DMS153 treated with DMSO at 0.1 percent for 48 hours (cell line): ENCODE results near the gene SOHLH2.

Source experiments
- DNase-seq: peaks from one replicate; lab custom pipeline; 2025; ENCODE audit not compliant: unreplicated experiment; lab: John Stamatoyannopoulos, UW

SOHLH2 gene, protein sequence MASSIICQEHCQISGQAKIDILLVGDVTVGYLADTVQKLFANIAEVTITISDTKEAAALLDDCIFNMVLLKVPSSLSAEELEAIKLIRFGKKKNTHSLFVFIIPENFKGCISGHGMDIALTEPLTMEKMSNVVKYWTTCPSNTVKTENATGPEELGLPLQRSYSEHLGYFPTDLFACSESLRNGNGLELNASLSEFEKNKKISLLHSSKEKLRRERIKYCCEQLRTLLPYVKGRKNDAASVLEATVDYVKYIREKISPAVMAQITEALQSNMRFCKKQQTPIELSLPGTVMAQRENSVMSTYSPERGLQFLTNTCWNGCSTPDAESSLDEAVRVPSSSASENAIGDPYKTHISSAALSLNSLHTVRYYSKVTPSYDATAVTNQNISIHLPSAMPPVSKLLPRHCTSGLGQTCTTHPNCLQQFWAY

DNA sequence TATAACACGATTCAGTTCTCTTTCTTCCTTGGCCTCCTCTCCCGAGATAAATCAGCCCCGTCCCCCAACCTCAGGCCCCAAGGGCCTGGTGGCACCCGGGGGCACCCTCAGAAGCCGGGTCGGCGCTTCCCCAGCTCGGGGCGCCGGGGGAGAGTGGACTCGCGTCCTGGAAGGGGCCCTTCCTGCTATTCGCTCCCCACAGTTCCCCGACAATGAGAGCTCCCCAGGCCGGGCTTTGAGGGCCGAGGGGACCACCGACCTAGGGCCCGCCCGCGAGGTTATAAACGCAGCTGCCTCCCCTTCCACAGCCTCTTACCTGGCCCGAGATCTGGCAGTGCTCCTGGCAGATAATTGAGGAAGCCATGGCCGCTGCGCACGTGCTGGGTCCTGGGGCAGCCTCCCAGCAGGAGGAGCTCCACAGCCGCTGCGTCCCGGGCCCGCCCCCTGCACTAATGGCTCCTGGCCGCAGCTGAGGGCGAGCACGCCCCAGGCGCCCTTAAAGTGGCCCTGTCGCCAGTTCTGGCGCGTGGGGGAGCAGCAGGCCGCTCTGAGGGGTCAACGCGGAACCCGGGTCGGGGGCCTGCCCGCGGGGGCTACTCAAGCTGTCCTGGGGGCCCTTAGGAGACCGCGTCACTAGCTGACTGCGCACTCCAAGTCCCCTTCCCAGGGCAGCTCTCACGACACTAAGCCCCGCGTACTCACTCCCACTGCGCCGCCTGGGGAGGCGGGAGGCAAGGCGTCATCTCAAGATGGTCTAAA lies at the start of gene SOHLH2:
Gene SOHLH2 (minus strand): TSS at position 394 of the 759 bp plus-strand sequence. CDS start 30 bp downstream, at position 364.
- no peak for DNase-seq

DNA sequence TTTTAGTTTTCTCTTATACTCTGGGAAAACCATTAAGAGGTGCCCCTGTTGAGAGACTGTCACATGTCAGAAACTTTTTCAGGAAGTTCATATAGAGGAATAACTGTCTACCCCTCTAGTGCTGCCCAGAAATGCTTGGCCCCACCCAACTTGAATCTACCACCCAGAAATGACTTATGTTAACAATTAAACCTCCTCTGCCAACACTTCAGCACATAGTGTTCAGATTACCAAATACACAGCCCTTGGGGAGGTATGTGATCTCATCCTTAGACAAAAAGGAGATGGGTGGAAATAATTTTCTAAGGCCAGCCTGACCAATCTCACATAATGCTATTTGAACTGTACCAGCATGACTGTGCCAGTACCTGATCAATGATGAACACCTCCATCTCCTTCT lies 47.6 kb upstream of the SOHLH2 start:
- no peak for DNase-seq

DNA sequence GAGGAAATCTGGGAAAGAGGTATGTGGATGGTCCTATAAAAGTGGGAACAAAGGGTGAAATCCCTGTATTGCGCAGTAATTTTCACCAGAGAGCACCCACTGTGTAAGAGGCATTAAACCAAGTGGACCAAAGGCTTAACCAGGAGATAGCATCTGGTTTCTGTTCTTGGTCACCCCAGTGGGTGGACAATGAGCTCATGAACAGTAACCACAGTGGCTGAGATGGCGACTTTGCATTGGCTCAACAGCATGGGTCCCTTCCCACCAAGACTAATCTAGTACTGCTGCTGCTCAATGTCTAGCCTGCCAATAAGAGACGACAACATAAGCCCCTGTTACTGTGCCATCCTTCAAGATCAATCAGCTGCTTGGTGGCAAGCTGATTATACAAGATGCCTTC lies 46.7 kb upstream of the SOHLH2 start:
- no peak for DNase-seq

DNA sequence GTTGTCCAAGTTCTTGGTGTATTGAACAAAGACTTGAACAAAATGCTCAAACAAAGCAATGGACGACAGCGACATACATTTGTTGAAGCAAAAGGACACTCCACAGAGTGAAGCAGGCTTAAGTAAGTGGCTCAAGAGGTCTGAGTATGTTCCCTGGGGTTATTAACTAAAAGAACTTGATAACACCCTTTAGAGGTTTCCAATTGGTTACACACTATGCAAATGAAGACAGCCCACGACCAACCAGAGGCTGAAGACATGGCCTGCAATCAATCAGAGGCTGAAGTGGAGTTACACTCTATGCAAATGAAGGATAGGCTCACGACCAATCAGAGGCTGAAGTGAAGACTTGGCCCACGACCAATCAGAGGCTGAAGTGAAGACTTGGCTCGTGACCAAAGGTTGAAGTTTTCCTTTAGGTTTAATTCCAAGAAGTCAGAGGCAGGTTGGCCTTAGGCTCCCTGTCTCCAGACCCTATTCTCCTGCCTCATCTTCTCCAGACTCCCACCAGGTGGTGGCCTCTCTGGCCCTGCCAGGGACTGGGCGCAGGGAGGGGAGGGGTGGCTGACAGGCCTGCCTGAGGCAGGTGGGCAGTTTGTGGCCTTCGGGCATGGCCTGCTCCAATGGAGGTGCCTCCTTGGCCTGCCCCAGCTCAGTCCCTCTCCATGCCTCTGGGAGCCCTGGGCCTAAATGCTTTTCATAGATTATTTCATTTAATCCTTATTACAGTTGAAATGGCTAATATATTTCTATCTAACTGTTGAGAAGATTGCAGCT lies 45.2 kb upstream of the SOHLH2 start:
- DNase-seq = no peak

DNA sequence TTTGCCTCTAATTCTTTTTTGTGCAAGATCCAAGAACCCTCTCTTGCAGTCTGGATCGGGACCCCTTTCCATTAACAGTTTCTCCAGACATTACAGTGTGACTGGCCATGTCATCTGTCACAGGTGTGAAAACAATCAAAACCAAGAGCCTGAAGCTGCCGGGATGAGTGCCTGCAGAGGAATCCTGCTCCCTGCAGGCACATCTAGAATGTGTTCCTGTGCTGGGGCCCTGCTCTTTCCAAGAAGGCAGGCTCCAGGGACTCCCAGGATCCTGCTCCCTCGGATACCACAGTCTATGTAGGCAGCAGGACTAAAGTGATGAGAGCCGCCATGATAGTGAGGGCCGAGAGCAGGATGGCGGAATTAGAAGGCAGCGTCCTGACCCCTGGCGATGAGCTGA lies 44.5 kb upstream of the SOHLH2 start:
- no peak for DNase-seq

DNA sequence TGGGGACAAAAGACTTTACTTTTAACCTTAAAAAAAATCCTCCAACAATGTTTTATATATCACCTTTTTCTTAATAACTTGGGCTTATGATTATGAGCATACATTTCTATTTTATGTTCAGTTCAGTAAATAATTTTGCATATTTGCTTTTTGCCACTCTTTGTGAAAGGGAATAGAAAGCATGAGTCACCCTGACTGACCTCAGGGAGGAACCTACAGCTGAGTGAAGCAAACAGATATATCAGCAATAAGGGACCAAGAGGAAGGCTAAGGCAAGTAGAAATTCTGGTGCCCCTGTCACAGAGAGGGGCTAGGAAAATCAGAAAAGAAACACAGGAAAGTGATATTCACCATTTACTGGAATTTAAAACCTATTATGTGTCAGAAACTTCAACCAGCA lies 37.2 kb upstream of the SOHLH2 start:
- DNase-seq = no peak

DNA sequence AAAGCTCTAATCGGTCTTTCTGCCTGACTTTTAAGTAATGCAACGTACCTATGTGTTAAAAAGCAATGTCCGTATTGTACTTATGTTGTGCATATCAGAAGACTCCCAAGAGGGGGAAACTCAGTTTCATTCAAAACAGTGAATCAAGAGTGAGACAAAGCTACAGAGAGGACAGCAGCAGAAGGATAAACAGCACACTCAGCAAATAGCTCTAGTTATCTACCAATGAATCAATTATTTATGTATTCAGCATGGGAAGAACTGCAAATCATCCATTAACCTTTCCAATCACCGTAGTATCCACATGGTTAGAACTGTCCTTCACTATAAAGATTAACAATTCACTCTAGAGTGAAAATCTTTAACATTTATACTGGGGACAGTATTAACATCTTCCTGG lies 36.7 kb upstream of the SOHLH2 start:
- DNase-seq = no peak

DNA sequence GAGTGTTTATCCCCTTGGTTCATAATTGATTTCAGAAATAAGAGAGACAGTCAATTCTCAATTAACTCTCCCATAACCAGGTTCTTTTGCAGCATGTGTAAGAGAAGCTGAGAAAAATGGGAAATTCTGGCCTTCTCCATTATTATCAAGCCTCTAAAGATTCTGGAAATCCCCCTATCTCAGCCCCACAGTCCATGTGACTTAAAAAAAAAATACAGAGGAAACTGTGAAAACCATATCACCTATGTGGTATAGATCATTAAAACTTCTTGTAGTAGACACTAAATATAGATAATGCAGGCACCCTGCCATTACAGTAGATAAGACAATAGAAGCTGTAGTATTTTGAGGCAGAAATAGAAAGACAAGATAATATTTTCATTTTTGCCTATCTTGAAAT lies 34.3 kb upstream of the SOHLH2 start:
- no peak for DNase-seq

DNA sequence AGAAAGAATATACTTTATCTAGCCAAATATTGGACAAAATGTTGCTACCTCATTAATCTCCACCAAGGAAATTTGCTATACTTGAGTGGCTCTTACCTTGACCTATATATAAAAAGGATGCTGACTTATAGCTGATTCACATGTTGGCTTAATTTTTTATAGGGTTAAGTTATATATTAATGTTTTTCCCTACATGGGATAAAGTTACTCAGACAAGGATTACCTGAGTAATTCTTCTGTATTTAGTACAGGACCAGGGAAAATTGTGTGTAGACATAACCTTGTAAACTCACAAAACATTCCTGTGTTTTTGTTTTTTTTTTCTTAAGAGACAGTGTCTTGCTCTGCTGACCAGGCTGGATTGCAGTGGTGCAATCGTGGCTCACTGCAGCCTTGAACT lies 30.6 kb upstream of the SOHLH2 start:
- DNase-seq = no peak

DNA sequence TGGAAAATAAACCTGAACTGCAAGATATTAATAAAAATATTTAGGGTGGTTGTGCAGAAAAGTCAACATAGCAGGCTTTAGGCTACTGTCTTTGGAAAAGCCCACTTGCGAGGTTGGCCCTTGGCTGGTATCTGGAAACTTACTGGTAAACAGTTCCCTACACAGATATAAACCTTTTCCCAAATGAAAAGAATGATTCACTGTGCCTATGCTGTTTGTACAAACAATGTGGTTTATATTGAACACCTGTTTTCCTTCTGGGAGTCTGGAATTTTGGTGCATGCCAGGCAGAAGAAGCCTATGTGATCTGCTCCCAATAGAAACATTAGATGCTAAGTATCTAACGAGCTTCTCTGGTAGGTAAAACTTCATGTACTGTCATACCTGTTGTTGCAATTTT lies 29.7 kb upstream of the SOHLH2 start:
- DNase-seq = no peak

DNA sequence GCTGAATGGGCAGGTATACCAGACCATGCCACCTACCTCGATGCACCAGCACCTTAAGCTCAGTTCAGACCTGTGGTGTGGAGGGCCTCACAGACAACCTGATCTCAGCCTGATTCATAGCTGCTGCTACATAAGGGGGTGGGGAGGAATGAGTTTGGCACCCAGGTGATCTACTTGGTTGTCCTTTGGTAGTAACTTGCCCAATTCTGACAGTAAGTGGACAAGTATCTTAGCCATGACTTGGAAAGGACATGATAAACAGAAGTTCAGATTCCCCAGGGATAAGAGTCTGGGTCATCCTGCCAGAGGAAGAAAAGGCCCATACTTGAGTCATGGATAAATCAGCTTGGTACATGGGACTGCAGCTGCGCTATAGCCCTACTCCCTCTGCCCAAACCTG lies 28.4 kb upstream of the SOHLH2 start:
- DNase-seq = no peak

DNA sequence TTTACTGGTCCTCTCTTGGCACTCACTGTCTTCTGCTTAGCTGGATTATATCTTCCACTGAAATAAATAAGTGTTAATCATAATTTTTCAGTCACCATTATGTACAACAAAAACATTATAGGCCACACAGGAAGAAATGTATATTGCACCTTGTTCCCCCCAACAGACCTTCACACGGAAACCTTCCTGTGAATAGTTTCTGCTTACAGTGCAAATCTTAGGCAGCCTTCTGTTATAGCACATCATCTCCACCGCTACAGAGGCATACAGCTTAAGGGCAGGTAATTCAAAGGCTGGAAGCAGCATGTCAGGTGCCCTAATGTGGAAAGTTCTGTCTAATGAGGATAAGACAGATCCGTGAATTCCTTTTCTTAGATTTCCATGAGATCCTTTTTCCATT lies 16.9 kb upstream of the SOHLH2 start:
- DNase-seq = no peak

DNA sequence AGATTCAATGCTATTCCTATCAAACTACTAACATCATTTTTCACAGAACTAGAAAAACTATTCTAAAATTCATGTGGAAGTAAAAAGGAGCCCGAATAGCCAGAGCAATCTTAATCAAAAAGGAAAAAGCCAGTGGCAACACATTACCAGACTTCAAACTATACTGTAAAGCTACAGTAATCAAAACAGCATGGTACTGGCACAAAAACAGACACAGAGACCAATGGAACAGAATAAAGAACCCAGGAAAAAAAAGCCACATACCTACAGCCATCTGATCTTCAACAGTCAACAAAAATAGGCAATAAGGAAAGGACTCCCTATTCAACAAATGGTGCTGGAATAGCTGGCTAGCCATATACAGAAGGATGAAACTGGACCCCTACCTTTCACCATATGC lies 10.4 kb upstream of the SOHLH2 start:
- no peak for DNase-seq

DNA sequence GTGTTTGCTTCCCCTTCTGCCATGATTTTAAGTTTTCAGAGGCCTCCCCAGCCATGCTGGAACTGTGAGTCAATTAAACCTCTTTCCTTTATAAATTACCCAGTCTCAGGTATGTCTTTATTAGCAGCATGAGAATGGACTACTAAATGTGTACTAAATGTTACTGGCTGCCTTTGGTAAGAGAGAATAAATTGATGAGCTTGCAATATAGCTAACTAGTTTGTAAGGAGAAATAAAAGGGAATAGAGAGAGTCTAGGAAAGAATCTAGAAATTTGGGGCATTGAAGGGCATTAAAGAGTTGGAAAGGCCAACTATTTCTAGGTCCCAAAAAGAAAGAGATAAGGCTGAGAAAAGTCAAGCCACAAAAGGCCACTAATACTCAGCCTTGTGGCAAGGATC lies 5.5 kb upstream of the SOHLH2 start:
- DNase-seq = no peak

DNA sequence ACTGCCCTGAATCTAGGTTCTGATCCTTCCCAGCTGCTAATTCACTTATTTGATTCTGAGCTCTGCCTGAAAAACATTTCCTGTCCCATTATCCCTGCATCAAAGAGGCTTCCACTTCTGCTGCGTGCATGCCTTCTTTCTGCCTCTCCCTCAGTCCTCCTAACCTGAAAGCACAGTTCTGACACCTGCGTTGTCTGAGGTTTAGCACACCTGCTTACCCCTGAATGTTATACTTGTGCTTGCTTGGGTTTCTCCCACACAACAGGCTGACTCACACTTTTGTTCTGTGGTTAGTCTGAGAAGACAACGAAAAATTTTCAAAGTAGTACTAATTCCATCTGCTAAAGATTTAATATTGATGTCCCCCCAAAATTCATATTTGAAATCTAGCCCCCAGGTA lies 3.1 kb upstream of the SOHLH2 start:
- no peak for DNase-seq

DNA sequence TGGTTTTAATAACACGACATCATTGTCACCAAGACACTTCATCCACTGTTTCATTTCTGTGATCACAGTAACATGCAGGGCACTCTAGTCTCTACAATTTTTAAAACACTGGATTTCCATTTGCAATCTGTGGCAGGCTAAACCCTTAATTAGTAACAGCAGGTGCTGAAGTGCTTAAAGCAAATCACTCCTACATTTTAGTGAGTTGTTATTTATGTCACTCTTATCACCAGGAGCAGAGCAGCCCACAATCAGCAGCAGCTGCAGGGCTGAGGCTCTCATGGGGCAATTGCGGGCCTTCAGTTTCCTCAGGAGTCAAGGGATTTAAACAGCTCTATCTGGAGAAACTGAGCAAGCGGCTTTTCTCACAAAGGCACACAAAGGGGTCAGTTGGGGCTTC lies 1.6 kb downstream of the SOHLH2 start:
- DNase-seq = no peak

DNA sequence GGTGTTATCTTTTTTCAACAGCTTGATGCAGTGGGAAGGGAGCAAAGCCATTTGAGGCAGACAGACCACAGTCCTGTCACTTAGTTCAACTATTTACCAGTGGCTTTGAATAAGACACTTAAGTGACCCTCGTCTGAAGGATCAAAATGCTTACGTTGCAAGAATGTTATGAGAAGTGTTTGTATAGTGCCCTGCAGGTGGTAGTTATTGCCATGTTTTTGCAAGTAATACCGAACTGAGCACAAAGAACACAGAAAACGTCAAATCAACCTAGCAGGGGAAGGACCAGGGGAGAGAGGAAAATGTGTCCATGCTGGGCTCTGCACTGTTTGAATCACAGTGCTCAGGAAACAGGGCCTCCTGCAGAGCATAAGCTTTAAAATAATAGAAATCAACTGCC lies 2.8 kb downstream of the SOHLH2 start:
- DNase-seq = no peak

DNA sequence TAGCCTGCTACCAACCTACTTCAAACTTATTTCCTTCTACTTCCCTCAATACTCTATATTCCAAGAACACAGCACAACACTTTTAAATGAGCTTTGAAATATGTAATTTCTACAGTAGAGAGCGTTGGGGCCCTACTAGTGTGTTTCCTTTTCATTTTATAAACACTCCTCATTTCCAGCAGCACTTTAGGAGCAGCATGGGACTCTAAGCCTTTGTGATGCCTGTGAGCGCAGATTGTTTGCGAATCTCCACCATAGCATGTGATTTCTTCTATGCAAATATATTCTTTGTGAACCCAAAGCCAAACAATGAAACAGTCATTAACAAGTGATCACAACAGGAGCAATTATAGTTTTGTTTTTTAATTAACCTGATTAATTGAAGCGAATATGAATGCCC lies 3.6 kb downstream of the SOHLH2 start:
- DNase-seq = no peak

DNA sequence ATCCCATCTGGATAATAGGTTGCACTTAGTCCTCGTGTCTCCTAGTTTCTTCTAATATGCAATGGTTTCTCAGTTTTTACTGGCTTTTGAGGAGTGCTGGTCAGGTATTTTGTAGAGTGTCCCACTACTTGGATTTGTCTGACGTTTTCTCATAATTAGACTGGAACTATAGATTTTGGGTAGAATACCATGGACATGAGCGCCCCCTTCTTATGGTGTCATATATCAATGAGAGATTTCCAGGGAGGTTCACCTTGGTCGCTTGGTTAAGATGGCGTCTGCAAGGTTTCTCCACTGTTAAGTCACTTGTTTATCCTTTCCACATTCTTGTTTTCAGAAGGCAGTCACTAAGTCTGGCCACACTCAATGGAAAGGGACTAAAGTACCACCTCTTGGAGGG lies 6.7 kb downstream of the SOHLH2 start:
- DNase-seq = no peak

DNA sequence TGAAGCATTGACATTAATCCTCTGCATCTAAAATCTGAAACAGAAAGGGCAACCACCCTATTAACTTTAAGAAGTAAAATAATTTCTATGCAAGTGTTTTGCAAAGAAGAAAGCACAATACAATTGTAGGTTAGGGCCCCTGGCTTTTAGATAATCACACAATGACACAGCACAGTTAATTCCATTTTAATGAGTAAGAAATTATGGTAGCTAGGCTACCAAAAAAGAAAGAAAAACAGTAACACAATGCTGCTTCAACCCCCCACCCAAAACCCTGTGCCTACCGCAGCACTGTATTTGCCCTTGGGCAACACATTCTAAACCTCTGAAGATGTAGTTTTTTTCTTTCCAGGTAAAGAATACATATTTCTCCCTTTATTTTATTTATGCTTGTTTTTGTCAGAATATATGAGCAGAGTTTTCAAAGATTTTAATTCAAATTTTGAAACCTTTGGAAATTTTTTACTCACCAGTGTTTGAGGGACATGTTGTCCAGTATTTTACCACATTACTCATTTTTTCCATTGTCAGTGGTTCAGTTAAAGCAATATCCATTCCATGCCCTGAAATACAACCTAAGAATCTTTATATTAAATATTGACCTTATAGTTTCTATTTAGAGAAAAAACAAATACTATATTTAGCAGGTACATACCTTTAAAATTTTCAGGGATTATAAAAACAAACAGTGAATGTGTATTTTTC lies 21.1 kb downstream of the SOHLH2 start:
- DNase-seq = no peak

DNA sequence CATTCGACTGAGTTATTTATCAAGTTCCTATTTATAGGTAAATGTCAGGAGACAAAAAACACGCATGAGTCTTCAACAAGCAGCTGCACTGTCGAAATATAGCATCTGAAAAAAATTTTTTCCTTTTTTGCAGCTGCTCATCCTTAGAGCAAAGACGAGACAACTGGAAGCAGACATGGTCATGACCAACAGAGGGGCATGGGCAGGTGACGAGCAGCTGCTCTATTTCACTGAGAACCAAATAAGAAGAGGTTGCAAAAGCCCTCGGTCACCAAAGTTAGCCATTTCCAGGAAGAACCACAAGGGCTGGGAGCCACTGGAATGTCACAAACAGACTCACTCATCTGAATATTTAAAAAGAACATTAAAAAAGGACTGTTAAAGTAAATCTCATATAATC lies 22.2 kb downstream of the SOHLH2 start:
- DNase-seq = no peak
